Glutamatergic neuron (in vitro differentiated cells): ENCODE measurements around the gene SLC29A3. TPM values are rescaled to one million over a fixed set of nuclear protein-coding genes. Genes with fewer than 3 reads are reported as not detected.

Source experiments
- DNase-seq: peaks from one replicate; pipeline ENCODE4 v3.0.0; 2022
- H3K27ac Mint-ChIP-seq: one replicate; pipeline ENCODE4 v1.8.0; 2020; ENCODE audit warnings: mild to moderate bottlenecking, mixed read lengths, inconsistent platforms; ENCODE audit not compliant: unreplicated experiment
- H3K27me3 Mint-ChIP-seq: one replicate; pipeline ENCODE4 v1.8.0; 2020; ENCODE audit warnings: mild to moderate bottlenecking, moderate library complexity, mixed read lengths, inconsistent platforms; ENCODE audit not compliant: unreplicated experiment
- H3K36me3 Mint-ChIP-seq: one replicate; pipeline ENCODE4 v1.8.0; 2020; ENCODE audit warnings: mild to moderate bottlenecking, mixed read lengths, inconsistent platforms; ENCODE audit not compliant: unreplicated experiment
- H3K4me1 Mint-ChIP-seq: one replicate; pipeline ENCODE4 v1.8.0; 2020; ENCODE audit warnings: mild to moderate bottlenecking, low read depth, mixed read lengths, inconsistent platforms; ENCODE audit not compliant: unreplicated experiment
- H3K4me3 Mint-ChIP-seq: one replicate; pipeline ENCODE4 v1.8.0; 2020; ENCODE audit warnings: mild to moderate bottlenecking, mixed read lengths, inconsistent platforms; ENCODE audit not compliant: unreplicated experiment
- H3K9me3 Mint-ChIP-seq: one replicate; pipeline ENCODE4 v1.8.0; 2020; ENCODE audit warnings: mild to moderate bottlenecking, moderate library complexity, mixed read lengths, inconsistent platforms; ENCODE audit not compliant: unreplicated experiment
- total RNA-seq: library from RNA; stranded (reverse); fragmentation: NEBNext Ultra II Directional; extraction: Animal tissue kit (Norgen Biotek cat#: 25700); gene quantifications from one replicate; pipeline ENCODE4 v1.2.1, GENCODE V29; 2021; ENCODE audit not compliant: unreplicated experiment
- TF ChIP-seq, protein P1 (sequence below): fragments of 200-600 bp; sonication (generic); IDR thresholded peaks from one replicate; pipeline ENCODE4 v1.5.0; 2021; ENCODE audit not compliant: partially characterized antibody, unreplicated experiment

The SLC29A3 gene
- total RNA-seq, 1 donor from 2014 or later: 7.8 TPM

- H3K9me3 Mint-ChIP-seq: peaks cover 9% of the 10 kb centered on the region
- TF ChIP-seq, protein P1, sequence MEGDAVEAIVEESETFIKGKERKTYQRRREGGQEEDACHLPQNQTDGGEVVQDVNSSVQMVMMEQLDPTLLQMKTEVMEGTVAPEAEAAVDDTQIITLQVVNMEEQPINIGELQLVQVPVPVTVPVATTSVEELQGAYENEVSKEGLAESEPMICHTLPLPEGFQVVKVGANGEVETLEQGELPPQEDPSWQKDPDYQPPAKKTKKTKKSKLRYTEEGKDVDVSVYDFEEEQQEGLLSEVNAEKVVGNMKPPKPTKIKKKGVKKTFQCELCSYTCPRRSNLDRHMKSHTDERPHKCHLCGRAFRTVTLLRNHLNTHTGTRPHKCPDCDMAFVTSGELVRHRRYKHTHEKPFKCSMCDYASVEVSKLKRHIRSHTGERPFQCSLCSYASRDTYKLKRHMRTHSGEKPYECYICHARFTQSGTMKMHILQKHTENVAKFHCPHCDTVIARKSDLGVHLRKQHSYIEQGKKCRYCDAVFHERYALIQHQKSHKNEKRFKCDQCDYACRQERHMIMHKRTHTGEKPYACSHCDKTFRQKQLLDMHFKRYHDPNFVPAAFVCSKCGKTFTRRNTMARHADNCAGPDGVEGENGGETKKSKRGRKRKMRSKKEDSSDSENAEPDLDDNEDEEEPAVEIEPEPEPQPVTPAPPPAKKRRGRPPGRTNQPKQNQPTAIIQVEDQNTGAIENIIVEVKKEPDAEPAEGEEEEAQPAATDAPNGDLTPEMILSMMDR: no peak
- peaks cover 5% of the 10 kb centered on the region for H3K36me3 Mint-ChIP-seq
- peaks cover 16% of the 10 kb centered on the region for H3K27me3 Mint-ChIP-seq
- no peak for DNase-seq
- peak overlapping the region; percentile 43 for H3K27ac Mint-ChIP-seq
- no peak overlapping the region for H3K4me3 Mint-ChIP-seq
- H3K4me1 Mint-ChIP-seq: peaks cover 18% of the 10 kb centered on the region
Observed at GRCh38 chr10:71292624-71293445, 26.2 kb upstream of the SLC29A3 start.

DNA sequence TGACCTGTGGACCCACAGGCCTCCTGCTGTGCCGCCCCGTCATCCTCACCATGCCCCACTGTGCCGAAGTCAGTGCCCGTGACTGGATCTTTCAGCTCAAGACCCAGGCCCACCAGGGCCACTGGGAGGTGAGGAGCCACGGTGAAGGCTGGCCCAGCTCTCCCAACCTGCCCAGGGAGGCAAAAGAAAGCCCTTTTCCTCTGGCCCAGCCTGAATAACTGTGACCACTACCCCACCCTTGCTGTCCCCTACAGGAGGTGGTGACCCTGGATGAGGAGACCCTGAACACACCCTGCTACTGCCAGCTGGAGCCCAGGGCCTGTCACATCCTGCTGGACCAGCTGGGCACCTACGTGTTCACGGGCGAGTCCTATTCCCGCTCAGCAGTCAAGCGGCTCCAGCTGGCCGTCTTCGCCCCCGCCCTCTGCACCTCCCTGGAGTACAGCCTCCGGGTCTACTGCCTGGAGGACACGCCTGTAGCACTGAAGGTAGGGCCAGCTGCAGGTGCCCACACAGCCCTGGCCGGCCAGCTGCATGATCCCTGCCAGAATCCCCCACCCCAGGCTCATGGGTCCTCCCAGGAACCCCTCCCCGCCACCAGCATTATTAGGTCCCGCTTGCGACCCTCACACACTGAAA is 25.5 kb upstream of the SLC29A3 start:
- peaks cover 5% of the 10 kb centered on the region for H3K36me3 Mint-ChIP-seq
- TF ChIP-seq, protein P1: no peak
- peak overlapping the region; percentile 43 for H3K27ac Mint-ChIP-seq

GRCh38 chr10:71294091-71294561 is 24.9 kb upstream of the SLC29A3 start:
- Mint-ChIP-seq H3K27ac (peak overlapping the region; percentile 5), H3K4me1 (peaks cover 21% of the 10 kb centered on the region), H3K9me3 (peaks cover 12% of the 10 kb centered on the region), H3K36me3 (peaks cover 5% of the 10 kb centered on the region), H3K4me3 (no peak overlapping the region), H3K27me3 (peaks cover 17% of the 10 kb centered on the region)
- TF ChIP-seq, protein P1: no peak
- no peak for DNase-seq

More for the DNA sequence above, 25.5 kb upstream of the SLC29A3 start:
- no peak overlapping the region for H3K4me3 Mint-ChIP-seq
- H3K9me3 Mint-ChIP-seq: peaks cover 10% of the 10 kb centered on the region
- DNase-seq: no peak
- H3K27me3 Mint-ChIP-seq: peaks cover 17% of the 10 kb centered on the region
- H3K4me1 Mint-ChIP-seq: peaks cover 21% of the 10 kb centered on the region

- no peak for DNase-seq
- peaks cover 18% of the 10 kb centered on the region for H3K27me3 Mint-ChIP-seq
- TF ChIP-seq, protein P1: no peak
- H3K4me1 Mint-ChIP-seq: peaks cover 24% of the 10 kb centered on the region
- peaks cover 13% of the 10 kb centered on the region for H3K9me3 Mint-ChIP-seq
- peak overlapping the region; percentile 44 for H3K4me3 Mint-ChIP-seq
- peaks cover 5% of the 10 kb centered on the region for H3K36me3 Mint-ChIP-seq
- no peak overlapping the region for H3K27ac Mint-ChIP-seq
Observed at GRCh38 chr10:71294856-71295255, 24.2 kb upstream of the SLC29A3 start.
